CD4-positive, alpha-beta T cell treated with Interleukin-1 beta for 1 hour (primary cell): ENCODE results near the gene NUP50.
"Not testable (repeated sequence)": the region's sequence is repeated elsewhere in the genome, so short reads cannot be mapped to it uniquely, and the experiment has no call there.

Experiments used
- DNase-seq, 2 donors: peaks; one replicate each; pipeline ENCODE4 v3.0.0-alpha.2; 2020 to 2022

Gene NUP50

DNA sequence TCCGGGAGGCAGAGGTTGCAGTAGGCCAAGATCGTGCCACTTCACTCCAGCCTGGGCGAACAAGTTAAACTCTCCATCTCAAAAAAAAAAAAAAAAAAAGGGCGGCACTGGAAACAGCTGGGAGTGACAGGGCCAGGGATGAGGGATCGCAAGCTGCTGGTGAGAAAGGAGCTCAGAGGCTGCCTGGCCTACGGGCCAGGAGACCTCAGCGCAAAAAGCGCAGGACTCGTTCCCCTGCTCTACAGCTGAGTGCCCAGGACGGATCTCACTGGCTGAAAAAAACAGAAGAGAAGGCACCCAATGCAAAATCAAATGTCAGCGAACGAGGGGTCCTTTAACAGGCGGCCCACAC, 650 bp upstream of the NUP50 start:
- no peak for DNase-seq

GRCh38 chr22:45164270-45165088, 754 bp downstream of the NUP50 start:
- DNase-seq = peak; percentile 9 to 27

GRCh38 chr22:45166932-45167331, 3.2 kb downstream of the NUP50 start:
- no peak for DNase-seq

DNA sequence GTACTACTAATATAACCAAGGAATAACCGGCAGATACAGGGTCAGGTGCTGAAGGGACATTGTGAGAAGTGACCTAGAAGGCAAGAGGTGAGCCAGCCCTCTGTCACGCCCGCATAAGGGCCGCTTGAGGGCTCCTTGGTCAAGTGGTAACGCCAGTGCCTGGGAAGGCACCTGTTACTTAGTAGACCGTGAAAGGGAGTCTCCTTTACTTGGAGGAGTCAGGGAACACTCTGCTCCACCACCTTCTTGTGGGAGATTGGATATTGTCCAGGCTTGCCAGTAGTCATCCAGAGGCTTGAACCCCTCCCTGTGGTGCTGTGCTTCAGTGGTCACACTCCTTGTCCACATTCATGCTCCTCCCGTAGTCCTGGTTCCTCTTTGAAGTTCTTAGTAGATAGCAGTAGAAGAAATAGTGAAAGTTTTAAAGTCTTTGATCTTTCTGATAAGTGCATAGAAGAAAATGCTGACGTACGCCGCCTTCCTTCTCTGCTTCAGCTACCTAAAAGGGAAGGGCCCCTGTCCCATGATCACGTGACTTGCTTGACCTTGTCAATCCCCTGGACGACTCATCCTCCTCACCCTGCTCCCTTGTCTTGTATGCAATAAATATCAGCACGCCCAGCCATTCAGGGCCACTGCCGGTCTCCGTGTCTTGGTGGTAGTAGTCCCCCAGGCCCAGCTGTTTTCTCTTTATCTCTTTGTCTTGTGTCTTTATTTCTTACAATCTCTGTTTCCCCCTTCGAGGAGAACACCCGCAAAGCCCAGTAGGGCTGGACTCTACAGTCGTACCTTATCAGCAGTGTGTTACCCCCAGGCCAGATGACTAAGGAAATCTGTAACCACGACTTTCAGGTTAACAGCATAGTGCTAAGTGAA, 6.1 kb downstream of the NUP50 start:
- no peak for DNase-seq

GRCh38 chr22:45171830-45172229, 8.1 kb downstream of the NUP50 start:
- DNase-seq = no peak

DNA sequence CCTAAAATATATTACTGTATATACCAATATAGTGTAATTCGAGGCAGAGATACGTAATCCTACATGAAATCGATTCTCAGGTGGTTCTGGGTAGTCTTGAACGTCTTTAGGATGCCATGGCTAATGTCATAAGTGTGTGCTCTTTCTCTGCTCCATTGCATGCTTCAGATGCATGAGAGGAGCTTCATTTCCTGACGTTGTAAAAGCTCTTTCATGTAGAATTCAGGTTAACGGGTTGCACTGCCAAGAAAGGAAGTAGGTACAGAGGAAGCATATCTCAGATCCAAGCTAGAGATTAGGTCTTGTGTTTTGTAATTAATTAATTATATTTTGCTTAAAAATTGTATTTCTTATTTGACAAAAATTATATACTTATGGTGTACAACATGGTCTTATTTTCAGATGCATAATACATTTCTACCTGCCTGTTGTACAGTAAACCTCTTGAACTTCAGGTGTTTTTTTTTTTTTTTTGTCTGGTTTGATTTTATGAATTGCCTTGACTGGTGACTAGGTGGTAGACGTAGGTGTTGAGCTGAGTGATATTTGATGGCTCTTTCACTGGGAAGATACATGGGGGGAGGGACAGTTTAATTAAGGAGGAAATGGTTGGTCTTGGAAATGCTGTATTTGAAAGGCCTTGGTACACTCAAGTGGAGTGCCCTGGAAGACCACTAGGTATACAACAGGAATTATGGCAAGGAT, 9.3 kb downstream of the NUP50 start:
- DNase-seq = peak in 1 of 2 donors; percentile 58

DNA sequence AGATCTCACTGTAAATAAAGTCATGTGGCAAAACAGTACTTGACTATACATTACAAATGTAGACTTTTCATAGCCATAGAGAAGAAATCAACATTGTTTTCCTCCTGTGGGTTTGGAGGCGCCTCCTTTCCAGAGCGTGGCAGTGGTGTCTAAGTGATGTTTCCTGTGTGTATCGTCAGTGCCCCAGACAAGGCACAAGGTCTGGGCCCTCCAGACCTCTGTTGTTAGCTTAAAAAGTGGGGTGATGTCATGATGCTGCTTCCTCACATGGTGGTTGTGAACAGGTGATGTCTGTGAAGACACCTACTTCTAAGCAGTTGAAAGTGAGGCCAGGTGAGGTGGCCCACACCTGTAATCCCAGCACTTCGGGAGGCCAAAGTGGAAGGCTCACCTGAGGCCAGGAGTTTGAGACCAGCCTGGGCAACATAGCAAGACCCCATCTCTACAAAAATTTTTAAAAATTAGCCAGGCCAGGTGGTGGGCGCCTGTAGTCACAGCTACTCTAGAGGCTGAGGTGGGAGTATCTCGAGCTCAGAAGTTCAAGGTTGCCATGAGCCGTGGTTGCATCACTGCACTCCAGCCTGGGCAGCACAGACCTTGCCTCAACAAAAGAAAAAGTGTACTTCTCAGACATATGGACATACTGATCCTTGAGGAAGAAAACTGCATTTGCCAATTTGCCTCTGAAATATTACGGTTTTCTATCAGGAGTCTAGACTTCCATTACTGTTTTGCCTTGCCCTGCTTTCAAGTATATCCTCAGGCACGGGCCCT, 15.7 kb downstream of the NUP50 start:
- DNase-seq = peak; percentile 50 to 56

GRCh38 chr22:45180146-45180679, 16.5 kb downstream of the NUP50 start:
- DNase-seq = no peak

DNA sequence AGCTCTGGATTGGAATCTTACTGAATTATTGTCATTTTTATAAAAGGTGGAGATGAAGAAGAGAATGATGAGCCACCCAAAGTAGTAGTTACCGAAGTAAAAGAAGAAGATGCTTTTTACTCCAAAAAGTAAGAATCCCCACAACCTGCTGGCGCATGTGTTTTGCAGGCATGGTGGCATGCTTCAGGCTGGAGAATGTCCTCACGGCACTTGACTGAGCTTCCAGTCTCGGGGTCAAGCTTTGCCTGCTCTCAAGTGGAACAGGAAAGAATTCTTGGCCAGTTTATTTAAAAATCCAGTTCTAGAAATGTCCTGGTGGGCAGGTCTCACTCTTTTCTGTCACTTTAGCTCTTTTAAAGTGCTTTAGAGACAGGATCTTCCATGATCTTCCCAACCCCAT, 17.5 kb downstream of the NUP50 start:
- DNase-seq = no peak

GRCh38 chr22:45181766-45182165, 18.0 kb downstream of the NUP50 start:
- no peak for DNase-seq

DNA sequence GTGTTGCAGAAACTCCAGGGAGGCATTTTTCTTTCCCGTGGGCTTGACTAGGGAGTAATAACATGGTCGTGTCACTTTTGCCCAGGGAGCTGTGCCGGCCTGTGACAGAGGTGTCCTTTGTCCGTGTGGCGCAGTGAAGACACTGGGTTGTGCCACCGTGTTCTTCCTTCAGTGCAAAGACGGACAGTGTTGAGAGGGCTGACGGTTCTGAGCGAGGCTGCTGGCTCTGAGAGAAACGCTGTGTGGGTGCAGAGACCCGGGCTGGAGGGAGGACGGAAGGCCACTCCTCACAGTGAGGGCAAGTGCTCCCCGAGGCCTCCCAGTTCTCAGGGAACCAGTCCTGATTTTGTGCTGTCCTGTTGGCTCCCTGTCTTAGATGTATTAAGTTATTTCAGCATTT, 20.2 kb downstream of the NUP50 start:
- DNase-seq = no peak

DNA sequence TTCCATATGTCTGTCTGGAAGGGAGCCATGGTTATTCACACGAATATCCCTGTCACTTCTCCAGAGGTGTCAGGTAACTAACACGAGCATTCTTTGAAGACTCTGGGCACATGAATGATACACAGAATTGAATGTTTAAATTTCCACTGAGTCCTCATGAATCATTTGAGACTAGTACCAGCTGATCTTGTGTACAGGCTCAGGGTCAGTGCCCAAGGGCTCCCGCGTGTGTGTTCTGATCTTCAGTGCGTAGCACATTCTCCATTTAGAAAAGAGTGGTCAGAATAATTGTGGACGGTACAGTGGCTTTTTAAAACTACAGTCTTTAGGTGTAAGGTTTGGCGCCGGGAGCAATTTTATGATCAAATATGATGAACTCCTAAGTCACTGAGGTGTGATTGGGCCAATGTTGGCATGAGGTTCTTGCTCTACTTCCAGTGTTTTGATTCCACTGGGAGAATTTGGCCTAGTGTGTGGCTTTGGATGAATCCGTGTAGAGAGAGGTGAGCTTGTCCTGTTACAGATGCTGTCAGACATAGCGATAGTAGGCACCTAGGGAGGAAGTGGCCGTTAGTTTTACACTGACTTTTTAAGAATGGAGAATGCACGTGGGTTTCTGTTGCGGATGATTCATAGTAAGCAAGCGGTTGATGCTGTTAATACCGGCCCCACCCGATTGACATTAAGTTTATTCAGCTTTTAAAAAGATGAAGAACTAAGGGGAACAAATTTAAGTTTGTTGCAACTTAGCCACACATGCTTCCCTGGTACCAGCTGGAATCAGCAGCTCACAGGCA, 22.2 kb downstream of the NUP50 start:
- DNase-seq = no peak

- no peak for DNase-seq
These were observed 24.2 kb downstream of the NUP50 start for GRCh38 chr22:45187891-45188290.

DNA sequence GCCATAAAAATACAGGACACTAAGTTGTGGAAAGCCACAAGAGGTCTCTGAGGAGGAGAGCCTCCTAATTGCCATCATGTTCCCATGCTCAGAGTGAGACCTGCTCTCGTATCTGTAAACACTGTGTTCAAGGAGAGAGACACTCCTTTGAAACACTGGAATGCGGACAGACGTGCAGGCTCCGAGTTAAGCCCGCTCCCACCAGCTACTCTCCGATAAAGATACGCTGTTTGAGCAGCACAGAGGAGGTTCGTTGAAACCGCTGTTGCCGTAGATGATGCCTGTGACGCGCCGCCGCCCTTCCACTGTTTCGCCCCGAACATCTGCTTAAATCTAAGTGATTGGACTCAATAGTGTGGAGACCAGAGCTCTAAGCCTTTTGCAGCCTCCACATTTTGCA, 25.1 kb downstream of the NUP50 start:
- no peak for DNase-seq

GRCh38 chr22:45190202-45190872, 26.6 kb downstream of the NUP50 start:
- no peak for DNase-seq

GRCh38 chr22:45191746-45192145, 28.0 kb downstream of the NUP50 start:
- not testable (repeated sequence) for DNase-seq

GRCh38 chr22:45192701-45193187, 29.0 kb downstream of the NUP50 start:
- no peak for DNase-seq

DNA sequence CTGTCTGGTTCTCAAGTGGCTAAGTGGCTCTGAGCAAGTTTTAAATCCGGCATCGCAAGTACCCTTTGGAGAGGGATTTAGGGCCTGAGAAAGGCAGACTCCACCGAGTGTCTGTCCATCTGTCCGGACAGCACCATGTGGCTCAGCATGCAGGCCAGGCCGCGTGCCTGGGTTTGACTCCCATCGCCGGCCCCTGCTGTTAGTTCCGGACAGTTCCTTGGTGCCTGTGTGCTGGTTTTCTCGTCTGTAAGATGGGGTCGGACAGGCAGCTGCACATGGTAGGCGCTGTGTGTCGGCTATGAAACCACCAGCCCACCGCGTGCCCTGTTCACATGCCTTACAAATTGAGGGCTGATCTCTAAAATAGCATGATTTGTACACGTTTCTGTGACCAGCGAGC, 31.0 kb downstream of the NUP50 start:
- DNase-seq = no peak

GRCh38 chr22:45195616-45196015, 31.9 kb downstream of the NUP50 start:
- no peak for DNase-seq

DNA sequence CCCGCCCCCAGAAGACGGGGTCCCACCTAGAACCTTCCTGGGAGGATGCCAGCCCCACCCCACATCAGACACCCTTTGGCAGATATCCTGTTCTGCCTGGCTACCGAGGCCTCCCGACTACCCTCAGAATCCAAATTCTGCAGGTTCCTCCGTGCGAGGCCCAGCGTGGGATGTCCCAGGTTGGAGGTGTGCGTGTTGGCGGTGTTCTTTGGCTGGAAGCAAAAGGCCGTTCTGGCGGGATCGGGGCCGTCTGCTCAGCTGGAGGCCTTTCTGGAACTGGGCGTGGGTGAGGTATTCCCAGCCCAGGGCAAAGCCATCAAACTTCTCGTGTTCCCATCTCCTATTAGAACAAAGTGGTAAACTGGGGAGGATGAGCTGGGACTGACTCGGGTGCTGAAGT, 32.6 kb downstream of the NUP50 start:
- no peak for DNase-seq
